Nephron progenitor cell (in vitro differentiated cells): ENCODE measurements around the gene CYB5D1.

ENCODE experiments used
- DNase-seq: peaks from one replicate; pipeline ENCODE4 v3.0.0; 2021
- H3K27ac Mint-ChIP-seq: 2 replicates; pipeline ENCODE4 v1.8.0; 2021; ENCODE audit warnings: mild to moderate bottlenecking, moderate library complexity, mixed read lengths
- H3K27me3 Mint-ChIP-seq: 2 replicates; pipeline ENCODE4 v1.8.0; 2021; ENCODE audit warnings: mild to moderate bottlenecking, low read depth, mixed read lengths; ENCODE audit not compliant: poor library complexity
- H3K36me3 Mint-ChIP-seq: 2 replicates; pipeline ENCODE4 v1.8.0; 2021; ENCODE audit warnings: low read depth, mixed read lengths
- H3K4me1 Mint-ChIP-seq: 2 replicates; pipeline ENCODE4 v1.8.0; 2021; ENCODE audit warnings: mixed read lengths
- H3K4me3 Mint-ChIP-seq: 2 replicates; pipeline ENCODE4 v1.8.0; 2021; ENCODE audit warnings: mild to moderate bottlenecking, moderate library complexity, mixed read lengths
- H3K9me3 Mint-ChIP-seq: 2 replicates; pipeline ENCODE4 v1.8.0; 2021; ENCODE audit warnings: mild to moderate bottlenecking, moderate library complexity, mixed read lengths
- TF ChIP-seq, protein P1 (sequence below): fragments of 200-600 bp; sonication (generic); IDR thresholded peaks from 2 replicates; pipeline ENCODE4 v1.5.0; 2021; ENCODE audit warnings: antibody characterized with exemption

Gene CYB5D1

GRCh38 chr17:7882629-7883028, 24.8 kb downstream of the CYB5D1 start:
- H3K9me3 Mint-ChIP-seq = no peaks in the 10 kb centered on the region
- H3K4me1 Mint-ChIP-seq = peaks cover 5% of the 10 kb centered on the region
- TF ChIP-seq, protein P1, sequence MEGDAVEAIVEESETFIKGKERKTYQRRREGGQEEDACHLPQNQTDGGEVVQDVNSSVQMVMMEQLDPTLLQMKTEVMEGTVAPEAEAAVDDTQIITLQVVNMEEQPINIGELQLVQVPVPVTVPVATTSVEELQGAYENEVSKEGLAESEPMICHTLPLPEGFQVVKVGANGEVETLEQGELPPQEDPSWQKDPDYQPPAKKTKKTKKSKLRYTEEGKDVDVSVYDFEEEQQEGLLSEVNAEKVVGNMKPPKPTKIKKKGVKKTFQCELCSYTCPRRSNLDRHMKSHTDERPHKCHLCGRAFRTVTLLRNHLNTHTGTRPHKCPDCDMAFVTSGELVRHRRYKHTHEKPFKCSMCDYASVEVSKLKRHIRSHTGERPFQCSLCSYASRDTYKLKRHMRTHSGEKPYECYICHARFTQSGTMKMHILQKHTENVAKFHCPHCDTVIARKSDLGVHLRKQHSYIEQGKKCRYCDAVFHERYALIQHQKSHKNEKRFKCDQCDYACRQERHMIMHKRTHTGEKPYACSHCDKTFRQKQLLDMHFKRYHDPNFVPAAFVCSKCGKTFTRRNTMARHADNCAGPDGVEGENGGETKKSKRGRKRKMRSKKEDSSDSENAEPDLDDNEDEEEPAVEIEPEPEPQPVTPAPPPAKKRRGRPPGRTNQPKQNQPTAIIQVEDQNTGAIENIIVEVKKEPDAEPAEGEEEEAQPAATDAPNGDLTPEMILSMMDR = no peak
- H3K27me3 Mint-ChIP-seq = no peaks in the 10 kb centered on the region
- no peak overlapping the region for H3K4me3 Mint-ChIP-seq
- peaks cover under 1% of the 10 kb centered on the region for H3K36me3 Mint-ChIP-seq
- H3K27ac Mint-ChIP-seq = no peak overlapping the region
- no peak for DNase-seq

DNA sequence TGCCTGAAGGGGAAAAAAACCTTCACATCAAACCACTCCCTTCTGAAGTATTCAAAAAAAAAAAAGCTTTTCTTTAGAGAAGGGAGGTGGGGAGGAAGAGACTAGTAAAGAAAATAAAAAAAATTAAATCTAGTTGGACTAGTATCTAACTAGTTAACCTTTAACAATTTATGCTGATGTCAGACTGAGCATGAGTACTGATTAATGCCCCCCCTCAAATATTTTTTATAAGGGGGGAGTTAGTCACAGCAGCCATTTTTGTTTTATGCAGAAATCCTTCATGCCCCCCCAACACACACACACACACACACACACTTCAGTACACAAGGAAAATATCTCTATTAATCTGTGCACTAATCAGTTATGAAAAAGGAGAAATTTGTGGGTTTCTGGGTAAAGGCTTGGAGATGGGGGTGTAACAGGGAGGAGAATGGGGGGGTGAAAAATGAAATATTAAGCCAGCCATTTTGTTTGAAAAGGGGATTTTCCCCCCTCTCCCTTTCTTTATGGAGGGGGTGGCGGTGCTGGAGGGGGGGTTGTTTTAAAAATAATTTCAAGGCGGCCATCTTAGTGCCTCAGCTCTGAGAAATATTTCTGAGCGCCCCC, 26.1 kb downstream of the CYB5D1 start:
- TF ChIP-seq, protein P1 = no peak
- H3K27ac Mint-ChIP-seq = no peak overlapping the region
- no peaks in the 10 kb centered on the region for H3K36me3 Mint-ChIP-seq
- DNase-seq = no peak
- H3K4me1 Mint-ChIP-seq = peaks cover 5% of the 10 kb centered on the region
- no peaks in the 10 kb centered on the region for H3K27me3 Mint-ChIP-seq
- H3K9me3 Mint-ChIP-seq = no peaks in the 10 kb centered on the region
- H3K4me3 Mint-ChIP-seq = no peak overlapping the region

- peaks cover 5% of the 10 kb centered on the region for H3K36me3 Mint-ChIP-seq
- DNase-seq = peak; percentile 44
- H3K9me3 Mint-ChIP-seq = no peaks in the 10 kb centered on the region
- no peaks in the 10 kb centered on the region for H3K27me3 Mint-ChIP-seq
- H3K4me1 Mint-ChIP-seq = peaks cover 5% of the 10 kb centered on the region
- peak overlapping the region; percentile 63 for H3K4me3 Mint-ChIP-seq
- TF ChIP-seq, protein P1 = no peak
- H3K27ac Mint-ChIP-seq = no peak overlapping the region
Measured at GRCh38 chr17:7884581-7885366, 27.0 kb downstream of the CYB5D1 start.

DNA sequence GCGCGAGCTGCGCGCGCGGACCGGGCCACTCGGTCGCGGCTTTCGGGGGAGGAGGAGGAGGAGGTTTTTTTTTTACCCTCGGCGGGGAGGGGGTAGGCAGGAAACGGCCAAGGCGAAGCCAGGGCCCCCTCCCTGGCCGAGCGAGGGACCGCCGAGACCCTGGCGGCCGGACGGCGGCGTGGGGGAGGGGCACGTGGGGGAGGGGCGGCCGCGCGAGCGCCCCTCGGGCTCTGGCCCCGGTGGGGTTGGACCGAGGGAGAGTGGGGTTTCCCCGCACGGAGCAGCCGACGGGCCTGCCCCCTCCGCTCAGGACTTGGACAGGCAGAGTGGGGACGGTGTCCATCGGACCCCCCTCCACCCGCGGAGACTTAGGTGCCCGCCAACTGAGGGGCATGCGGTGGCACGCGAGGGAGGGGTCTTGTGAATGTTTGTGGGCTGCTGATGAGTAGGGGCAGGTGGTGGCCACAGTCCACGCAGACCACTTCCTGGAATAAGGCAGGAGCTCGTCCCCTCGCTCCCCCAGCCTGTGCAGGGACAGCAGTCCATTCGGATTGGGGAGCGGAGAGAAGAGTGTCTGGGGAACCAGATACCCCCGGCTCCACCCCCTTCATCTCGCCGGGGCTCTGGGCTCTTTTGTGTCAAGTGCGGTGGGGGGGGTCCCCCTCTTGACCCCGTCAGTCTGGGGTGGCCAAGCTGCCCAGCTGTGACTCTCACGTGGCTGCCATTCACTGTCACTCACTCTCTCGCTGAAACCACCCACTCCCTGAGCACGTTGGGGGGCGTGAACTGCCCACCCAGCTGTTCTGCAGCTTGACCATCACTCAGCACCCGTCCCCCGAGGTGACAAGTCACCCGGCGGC, 27.8 kb downstream of the CYB5D1 start:
- peaks cover 12% of the 10 kb centered on the region for H3K36me3 Mint-ChIP-seq
- peaks cover 4% of the 10 kb centered on the region for H3K27me3 Mint-ChIP-seq
- H3K9me3 Mint-ChIP-seq = no peaks in the 10 kb centered on the region
- H3K4me3 Mint-ChIP-seq = peak overlapping the region; percentile 63
- no peak overlapping the region for H3K27ac Mint-ChIP-seq
- DNase-seq = peak; percentile 76
- H3K4me1 Mint-ChIP-seq = peaks cover 5% of the 10 kb centered on the region
- TF ChIP-seq, protein P1 = no peak

GRCh38 chr17:7886227-7887037, 28.6 kb downstream of the CYB5D1 start:
- H3K27me3 Mint-ChIP-seq = peaks cover 4% of the 10 kb centered on the region
- peaks cover 5% of the 10 kb centered on the region for H3K4me1 Mint-ChIP-seq
- H3K27ac Mint-ChIP-seq = no peak overlapping the region
- peaks cover 20% of the 10 kb centered on the region for H3K36me3 Mint-ChIP-seq
- peak; percentile 43 for DNase-seq
- no peak overlapping the region for H3K4me3 Mint-ChIP-seq
- no peaks in the 10 kb centered on the region for H3K9me3 Mint-ChIP-seq
- TF ChIP-seq, protein P1 = no peak
